ENCODE results near the gene SOX5.
"Not testable (repeated sequence)": the region's sequence is repeated elsewhere in the genome, so short reads cannot be mapped to it uniquely, and the experiment has no call there.

The SOX5 gene

GRCh38 chr12:23906329-23906728, 43.1 kb downstream of the SOX5 start:
- no peak for DNase-seq

GRCh38 chr12:23899434-23899833, 50.0 kb downstream of the SOX5 start:
- no peak for DNase-seq

GRCh38 chr12:23898121-23898520, 51.3 kb downstream of the SOX5 start:
- DNase-seq = no peak

GRCh38 chr12:23895792-23896218, 53.7 kb downstream of the SOX5 start:
- DNase-seq = no peak

GRCh38 chr12:23893611-23894010, 55.9 kb downstream of the SOX5 start:
- no peak for DNase-seq

GRCh38 chr12:23891115-23891514, 58.4 kb downstream of the SOX5 start:
- no peak for DNase-seq

- no peak for DNase-seq
Observed at GRCh38 chr12:23889069-23889440, 60.4 kb downstream of the SOX5 start.

GRCh38 chr12:23888396-23889068, 60.9 kb downstream of the SOX5 start:
- DNase-seq = no peak

- DNase-seq = no peak
Observed at GRCh38 chr12:23887055-23887835, 62.2 kb downstream of the SOX5 start.

- DNase-seq = no peak
Observed at GRCh38 chr12:23885394-23885793, 64.1 kb downstream of the SOX5 start.

- no peak for DNase-seq
Observed at GRCh38 chr12:23884909-23885308, 64.6 kb downstream of the SOX5 start.

GRCh38 chr12:23880988-23881387, 68.5 kb downstream of the SOX5 start:
- DNase-seq = no peak

- DNase-seq = not testable (repeated sequence)
Observed at GRCh38 chr12:23876618-23877017, 72.9 kb downstream of the SOX5 start.

GRCh38 chr12:23867794-23868193, 81.7 kb downstream of the SOX5 start:
- no peak for DNase-seq

GRCh38 chr12:23862701-23863100, 86.8 kb downstream of the SOX5 start:
- DNase-seq = no peak

- DNase-seq = no peak
Observed at GRCh38 chr12:23860019-23860418, 89.5 kb downstream of the SOX5 start.

GRCh38 chr12:23857178-23857577, 92.3 kb downstream of the SOX5 start:
- no peak for DNase-seq

- DNase-seq = no peak
Observed at GRCh38 chr12:23855813-23856212, 93.7 kb downstream of the SOX5 start.

- DNase-seq = no peak
Observed at GRCh38 chr12:23854598-23854997, 94.9 kb downstream of the SOX5 start.

- no peak for DNase-seq
Observed at GRCh38 chr12:23853640-23854039, 95.8 kb downstream of the SOX5 start.

GRCh38 chr12:23851602-23852001, 97.9 kb downstream of the SOX5 start:
- no peak for DNase-seq

- DNase-seq = no peak
Observed at GRCh38 chr12:23847857-23848256, 101.6 kb downstream of the SOX5 start.

GRCh38 chr12:23843958-23844357, 105.5 kb downstream of the SOX5 start:
- no peak for DNase-seq

- DNase-seq = no peak
Observed at GRCh38 chr12:23834076-23834475, 115.4 kb downstream of the SOX5 start.

GRCh38 chr12:23831739-23832138, 117.7 kb downstream of the SOX5 start:
- DNase-seq = no peak
